Dedifferentiated amniotic fluid mesenchymal stem cell (primary cell): Measurements from ENCODE around the gene SH3BGRL.
"Not testable (repeated sequence)": the region's sequence is repeated elsewhere in the genome, so short reads cannot be mapped to it uniquely, and the experiment has no call there.

Experiments
- DNase-seq: peaks from one replicate; pipeline ENCODE4 v3.0.0-alpha.2; 2016; ENCODE audit errors: extremely low spot score

The SH3BGRL gene

GRCh38 chrX:81259714-81260395, 58.0 kb downstream of the SH3BGRL start:
- no peak for DNase-seq

- DNase-seq = no peak
Measured at GRCh38 chrX:81261576-81261975, 59.7 kb downstream of the SH3BGRL start.

GRCh38 chrX:81263059-81263458, 61.2 kb downstream of the SH3BGRL start:
- DNase-seq = no peak

GRCh38 chrX:81278616-81279015, 76.7 kb downstream of the SH3BGRL start:
- DNase-seq = no peak

GRCh38 chrX:81280148-81280547, 78.2 kb downstream of the SH3BGRL start:
- no peak for DNase-seq

DNA sequence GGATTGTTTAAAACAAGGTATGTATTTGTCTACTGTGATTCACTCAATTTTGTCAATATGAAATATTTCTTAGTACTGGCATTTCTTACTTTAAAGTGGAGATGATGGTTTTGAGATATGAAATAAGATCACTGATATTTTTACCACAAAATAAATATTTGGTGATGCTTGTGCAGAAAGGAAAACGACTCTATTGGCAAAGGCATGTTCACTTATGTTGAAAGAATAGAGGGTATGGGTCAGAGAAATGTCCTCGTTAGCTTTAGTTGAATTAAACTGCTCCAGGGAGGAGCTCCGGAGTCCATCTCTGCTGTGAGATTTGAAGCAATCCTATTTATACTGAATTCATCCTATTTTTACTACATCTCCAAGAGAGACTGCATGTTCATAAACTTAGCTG, 84.2 kb downstream of the SH3BGRL start:
- no peak for DNase-seq

- DNase-seq = no peak
Measured at GRCh38 chrX:81286608-81287007, 84.7 kb downstream of the SH3BGRL start.

DNA sequence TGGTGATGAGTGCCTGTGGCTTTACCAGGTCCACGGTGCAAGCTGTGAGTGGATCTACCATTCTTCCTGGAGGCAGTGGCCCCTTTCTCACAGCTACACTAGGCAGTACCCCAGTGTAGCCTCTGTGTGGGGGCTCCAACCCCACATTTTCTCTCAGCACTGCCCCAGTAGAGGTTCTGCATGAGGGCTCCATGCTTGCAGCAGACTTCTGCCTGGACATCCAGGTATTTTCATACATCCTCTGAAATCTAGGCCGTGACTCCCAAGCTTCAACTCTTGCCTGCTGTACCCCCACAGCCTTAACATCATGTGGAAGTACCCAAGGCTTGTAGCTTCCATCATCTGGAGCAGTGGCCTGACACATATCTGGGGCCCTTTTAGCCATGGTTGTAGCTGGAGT, 90.1 kb downstream of the SH3BGRL start:
- no peak for DNase-seq

GRCh38 chrX:81294101-81294500, 92.2 kb downstream of the SH3BGRL start:
- no peak for DNase-seq

DNA sequence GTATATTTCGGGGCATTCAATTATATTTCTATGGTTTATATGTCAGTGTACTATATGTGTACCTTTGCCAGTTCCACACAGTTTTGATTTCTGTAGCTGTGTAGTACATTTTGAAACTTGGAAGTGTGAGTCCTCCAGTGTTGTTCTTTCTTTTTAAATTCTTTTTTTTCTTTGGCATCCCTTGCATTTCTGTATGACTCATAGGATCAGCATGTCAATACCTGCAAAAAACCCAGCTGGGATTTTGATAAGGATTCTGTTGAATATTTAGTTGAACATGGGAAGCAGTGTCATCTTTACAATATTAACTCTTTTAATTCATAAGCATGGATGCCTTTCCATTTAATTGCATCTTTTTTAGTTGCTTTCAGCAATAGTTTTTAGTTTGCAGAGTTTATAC, 100.0 kb downstream of the SH3BGRL start:
- no peak for DNase-seq

DNA sequence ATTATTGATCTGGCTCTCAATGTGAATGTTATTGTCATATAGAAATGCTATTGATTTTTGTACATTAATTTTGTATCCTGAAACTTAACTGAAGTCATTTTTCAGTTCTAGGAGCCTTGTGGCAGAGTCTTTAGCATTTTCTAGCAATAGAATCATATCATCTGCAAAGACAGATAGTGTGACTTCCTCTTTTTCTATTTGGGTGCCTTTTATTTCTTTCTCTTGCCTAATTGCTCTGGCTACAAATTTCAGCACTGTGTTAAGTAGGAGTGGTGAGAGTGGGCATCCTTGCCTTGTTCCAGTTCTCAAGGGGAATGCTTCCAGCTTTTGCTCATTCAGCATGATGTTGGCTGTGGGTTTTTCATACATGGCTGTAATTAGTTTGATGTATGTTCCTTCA, 102.7 kb downstream of the SH3BGRL start:
- no peak for DNase-seq

- DNase-seq = no peak
Measured at GRCh38 chrX:81305240-81305639, 103.3 kb downstream of the SH3BGRL start.

- no peak for DNase-seq
Measured at GRCh38 chrX:81308086-81308829, 106.4 kb downstream of the SH3BGRL start.

- DNase-seq = no peak
Measured at GRCh38 chrX:81316163-81316562, 114.3 kb downstream of the SH3BGRL start.

DNA sequence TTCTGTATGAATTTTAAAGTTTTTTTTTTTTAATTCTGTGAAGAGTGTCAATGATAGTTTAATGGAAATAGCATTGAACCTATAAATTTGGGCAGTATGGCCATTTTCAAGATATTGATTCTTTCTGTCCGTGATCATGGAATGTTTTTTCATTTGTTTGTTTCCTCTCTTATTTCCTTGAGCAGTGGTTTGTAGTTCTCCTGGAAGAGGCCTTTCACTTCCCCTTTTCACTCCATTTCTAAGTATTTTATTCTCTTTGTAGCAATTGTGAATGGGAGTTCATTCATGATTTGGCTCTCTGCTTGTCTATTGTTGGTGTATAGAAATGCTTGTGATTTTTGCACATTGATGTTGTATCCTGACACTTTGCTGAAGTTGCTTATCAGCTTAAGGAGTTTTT, 129.8 kb downstream of the SH3BGRL start:
- not testable (repeated sequence) for DNase-seq

- no peak for DNase-seq
Measured at GRCh38 chrX:81336455-81337152, 134.7 kb downstream of the SH3BGRL start.

- DNase-seq = no peak
Measured at GRCh38 chrX:81337805-81338204, 135.9 kb downstream of the SH3BGRL start.

- no peak for DNase-seq
Measured at GRCh38 chrX:81338924-81339323, 137.0 kb downstream of the SH3BGRL start.

GRCh38 chrX:81345296-81345695, 143.4 kb downstream of the SH3BGRL start:
- DNase-seq = not testable (repeated sequence)
